Ishikawa (cell line): ENCODE measurements around the gene SCGB3A2.

Experiments
- CEBPB ChIP-seq: IDR thresholded peaks from 2 replicates; pipeline ENCODE4 v1.6.1; 2012
- CREB1 ChIP-seq: IDR thresholded peaks from 2 replicates; pipeline ENCODE4 v1.6.1; 2012; ENCODE audit warnings: low read depth
- EGR1 ChIP-seq: IDR thresholded peaks from 2 replicates; pipeline ENCODE4 v1.6.1; 2012
- EP300 ChIP-seq: IDR thresholded peaks from 2 replicates; pipeline ENCODE4 v1.6.1; 2012; ENCODE audit warnings: borderline replicate concordance
- FOXM1 ChIP-seq: IDR thresholded peaks from 2 replicates; pipeline ENCODE4 v1.6.1; 2012; ENCODE audit warnings: low read depth, borderline replicate concordance
- NFIC ChIP-seq: IDR thresholded peaks from 2 replicates; pipeline ENCODE4 v1.6.1; 2012
- RAD21 ChIP-seq: IDR thresholded peaks from 2 replicates; pipeline ENCODE4 v1.6.1; 2012; ENCODE audit warnings: low read depth
- TAF1 ChIP-seq: IDR thresholded peaks from 2 replicates; pipeline ENCODE4 v1.6.1; 2012; ENCODE audit warnings: low read depth, mild to moderate bottlenecking
- TCF12 ChIP-seq: IDR thresholded peaks from 2 replicates; pipeline ENCODE4 v1.6.1; 2012; ENCODE audit warnings: low read depth
- TEAD4 ChIP-seq: IDR thresholded peaks from 2 replicates; pipeline ENCODE4 v1.6.1; 2012
- YY1 ChIP-seq: IDR thresholded peaks from 2 replicates; pipeline ENCODE4 v1.6.1; 2012; ENCODE audit warnings: low read depth
- ZBTB7A ChIP-seq: IDR thresholded peaks from 2 replicates; pipeline ENCODE4 v1.6.1; 2012; ENCODE audit warnings: low read depth
- TF ChIP-seq, protein P1 (sequence below): IDR thresholded peaks from 2 replicates; pipeline ENCODE4 v1.6.1; 2012
- TF ChIP-seq, protein P2 (sequence below): IDR thresholded peaks from 2 replicates; pipeline ENCODE4 v1.6.1; 2012
- TF ChIP-seq, protein P3 (sequence below): IDR thresholded peaks from 2 replicates; pipeline ENCODE4 v1.6.1; 2012; ENCODE audit warnings: low read depth, mild to moderate bottlenecking

The SCGB3A2 gene

GRCh38 chr5:147920420-147921030 is 42.0 kb downstream of the SCGB3A2 start:
- no peak for TF ChIP-seq NFIC
- TF ChIP-seq CREB1: no peak
- TF ChIP-seq, protein P1, sequence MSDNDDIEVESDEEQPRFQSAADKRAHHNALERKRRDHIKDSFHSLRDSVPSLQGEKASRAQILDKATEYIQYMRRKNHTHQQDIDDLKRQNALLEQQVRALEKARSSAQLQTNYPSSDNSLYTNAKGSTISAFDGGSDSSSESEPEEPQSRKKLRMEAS: no peak
- TF ChIP-seq TEAD4: no peak
- no peak for TF ChIP-seq CEBPB
- no peak for TF ChIP-seq ZBTB7A
- no peak for TF ChIP-seq TCF12
- TF ChIP-seq RAD21: no peak
- TF ChIP-seq, protein P2, sequence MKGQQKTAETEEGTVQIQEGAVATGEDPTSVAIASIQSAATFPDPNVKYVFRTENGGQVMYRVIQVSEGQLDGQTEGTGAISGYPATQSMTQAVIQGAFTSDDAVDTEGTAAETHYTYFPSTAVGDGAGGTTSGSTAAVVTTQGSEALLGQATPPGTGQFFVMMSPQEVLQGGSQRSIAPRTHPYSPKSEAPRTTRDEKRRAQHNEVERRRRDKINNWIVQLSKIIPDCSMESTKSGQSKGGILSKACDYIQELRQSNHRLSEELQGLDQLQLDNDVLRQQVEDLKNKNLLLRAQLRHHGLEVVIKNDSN: no peak
- TF ChIP-seq YY1: no peak
- TF ChIP-seq, protein P3, sequence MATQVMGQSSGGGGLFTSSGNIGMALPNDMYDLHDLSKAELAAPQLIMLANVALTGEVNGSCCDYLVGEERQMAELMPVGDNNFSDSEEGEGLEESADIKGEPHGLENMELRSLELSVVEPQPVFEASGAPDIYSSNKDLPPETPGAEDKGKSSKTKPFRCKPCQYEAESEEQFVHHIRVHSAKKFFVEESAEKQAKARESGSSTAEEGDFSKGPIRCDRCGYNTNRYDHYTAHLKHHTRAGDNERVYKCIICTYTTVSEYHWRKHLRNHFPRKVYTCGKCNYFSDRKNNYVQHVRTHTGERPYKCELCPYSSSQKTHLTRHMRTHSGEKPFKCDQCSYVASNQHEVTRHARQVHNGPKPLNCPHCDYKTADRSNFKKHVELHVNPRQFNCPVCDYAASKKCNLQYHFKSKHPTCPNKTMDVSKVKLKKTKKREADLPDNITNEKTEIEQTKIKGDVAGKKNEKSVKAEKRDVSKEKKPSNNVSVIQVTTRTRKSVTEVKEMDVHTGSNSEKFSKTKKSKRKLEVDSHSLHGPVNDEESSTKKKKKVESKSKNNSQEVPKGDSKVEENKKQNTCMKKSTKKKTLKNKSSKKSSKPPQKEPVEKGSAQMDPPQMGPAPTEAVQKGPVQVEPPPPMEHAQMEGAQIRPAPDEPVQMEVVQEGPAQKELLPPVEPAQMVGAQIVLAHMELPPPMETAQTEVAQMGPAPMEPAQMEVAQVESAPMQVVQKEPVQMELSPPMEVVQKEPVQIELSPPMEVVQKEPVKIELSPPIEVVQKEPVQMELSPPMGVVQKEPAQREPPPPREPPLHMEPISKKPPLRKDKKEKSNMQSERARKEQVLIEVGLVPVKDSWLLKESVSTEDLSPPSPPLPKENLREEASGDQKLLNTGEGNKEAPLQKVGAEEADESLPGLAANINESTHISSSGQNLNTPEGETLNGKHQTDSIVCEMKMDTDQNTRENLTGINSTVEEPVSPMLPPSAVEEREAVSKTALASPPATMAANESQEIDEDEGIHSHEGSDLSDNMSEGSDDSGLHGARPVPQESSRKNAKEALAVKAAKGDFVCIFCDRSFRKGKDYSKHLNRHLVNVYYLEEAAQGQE: no peak
- TF ChIP-seq EGR1: no peak
- no peak for TF ChIP-seq EP300
- TF ChIP-seq FOXM1: no peak
- no peak for TF ChIP-seq TAF1

DNA sequence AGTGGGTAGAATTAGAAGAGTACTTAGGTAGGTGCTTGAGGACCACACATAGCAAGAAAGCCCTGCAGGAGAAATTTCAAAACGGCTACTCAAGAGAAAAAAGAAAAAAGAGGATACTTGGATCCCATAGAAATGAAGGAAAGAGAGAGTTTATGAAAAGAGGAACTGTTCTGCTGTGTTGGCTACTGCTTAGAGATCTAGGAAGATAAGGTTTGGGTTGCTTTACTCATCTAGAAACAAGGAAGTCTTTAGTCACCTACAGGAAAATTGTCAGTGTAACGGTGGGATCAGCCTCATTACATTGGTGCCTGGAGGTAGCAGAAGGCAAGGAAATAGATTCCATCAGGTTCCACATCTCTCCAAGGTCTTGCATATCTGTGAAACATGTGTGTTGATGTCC is 42.6 kb downstream of the SCGB3A2 start:
- TF ChIP-seq, protein P1: no peak
- TF ChIP-seq EGR1 (no peak), EP300 (no peak), RAD21 (no peak), FOXM1 (no peak), TEAD4 (no peak), ZBTB7A (no peak), CREB1 (no peak), YY1 (no peak), CEBPB (no peak), NFIC (no peak), TAF1 (no peak), TCF12 (no peak)
- TF ChIP-seq, protein P2: no peak
- TF ChIP-seq, protein P3: no peak

DNA sequence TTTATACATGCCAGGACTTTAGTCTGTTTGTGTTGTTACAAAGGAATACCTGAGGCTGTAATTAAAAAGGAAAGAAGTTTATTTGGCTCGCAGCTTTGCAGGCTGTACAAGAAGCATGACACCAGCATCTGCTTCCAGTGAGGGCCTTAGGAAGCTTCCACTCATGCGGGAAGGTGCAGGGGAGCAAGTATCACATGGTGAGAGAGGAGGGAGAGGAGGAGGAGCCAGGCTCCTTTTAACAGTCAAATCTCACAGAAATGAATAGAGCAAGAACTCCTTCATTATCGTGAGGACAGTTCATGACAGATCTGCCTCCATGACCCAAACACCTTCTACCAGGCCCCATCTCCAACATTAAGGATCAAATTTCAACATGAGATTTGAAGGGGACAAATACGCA is 46.5 kb downstream of the SCGB3A2 start:
- TF ChIP-seq EP300 (no peak), NFIC (no peak)

GRCh38 chr5:147927901-147928300 is 49.4 kb downstream of the SCGB3A2 start:
- TF ChIP-seq YY1 (no peak), CREB1 (no peak), FOXM1 (no peak), EGR1 (no peak), EP300 (no peak), TEAD4 (no peak), TAF1 (no peak), ZBTB7A (no peak), TCF12 (no peak)
- TF ChIP-seq, protein P2: no peak
- TF ChIP-seq, protein P1: no peak

GRCh38 chr5:147930769-147931168 is 52.3 kb downstream of the SCGB3A2 start:
- TF ChIP-seq, protein P3: no peak
- TF ChIP-seq RAD21: no peak
- TF ChIP-seq CEBPB: no peak
- TF ChIP-seq EGR1: no peak
- no peak for TF ChIP-seq NFIC
- no peak for TF ChIP-seq TAF1
- TF ChIP-seq CREB1: no peak
- TF ChIP-seq, protein P1: no peak
- TF ChIP-seq EP300: no peak
- TF ChIP-seq FOXM1: no peak
- TF ChIP-seq, protein P2: no peak
- TF ChIP-seq TEAD4: no peak
- TF ChIP-seq TCF12: no peak
- TF ChIP-seq ZBTB7A: no peak
- TF ChIP-seq YY1: no peak
